ENCODE results near the gene ABLIM1. TPM values are rescaled to one million over a fixed set of nuclear protein-coding genes. Genes with fewer than 3 reads are reported as not detected.

The ABLIM1 gene
- total RNA-seq, 3 donors from 2014 or later (not counting 1 experiment from before 2014, with no cell fraction given), result 71.9 to 118 (median 73.5) TPM

DNA sequence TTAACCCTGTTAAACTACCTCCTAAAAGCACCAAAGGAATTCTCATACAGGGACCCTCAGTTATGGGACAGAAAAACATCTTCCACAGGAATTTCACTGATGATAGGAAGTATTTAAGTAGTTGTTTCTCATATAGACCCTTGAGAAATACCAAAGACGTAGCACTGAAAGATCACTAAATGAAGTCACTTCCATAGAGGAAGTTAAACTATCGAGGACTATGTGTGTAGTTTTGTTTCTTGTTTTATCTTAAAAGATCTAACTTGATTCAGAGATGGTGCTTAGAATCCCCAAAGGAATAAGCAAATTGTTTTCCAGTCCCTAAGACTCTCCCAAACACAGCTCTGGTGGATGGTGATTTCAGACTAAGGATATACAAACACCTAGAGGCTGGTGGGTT lies 159.0 kb downstream of the ABLIM1 start:
- no peak overlapping the region for H3K4me3 Mint-ChIP-seq
- H3K27ac ChIP-seq (ENCODE audit: low read length), result peak overlapping the region; percentile 91
- TF ChIP-seq CTCF (IDR thresholded peaks at IDR 0.05), result no peak
- no peak for DNase-seq
- WGBS (ENCODE audit: insufficient coverage), result 100% methylated on average over 1 of the region's 2 CpGs
- no peaks in the 10 kb centered on the region for H3K36me3 Mint-ChIP-seq
- intact Hi-C loops (cut with micrococcal nuclease), result loop anchor here (10.0 kb wide), 1 partner anchor 46 kb away; no protein-coding TSS in a partner anchor
- peak overlapping the region; percentile 68 to 82 for H3K27ac Mint-ChIP-seq
- no peaks in the 10 kb centered on the region for H3K9me3 Mint-ChIP-seq
- H3K9me3 ChIP-seq (ENCODE audit: control insufficient read depth, insufficient read depth, low read length), result no peaks in the 10 kb centered on the region
- no peaks in the 10 kb centered on the region for H3K27me3 Mint-ChIP-seq (ENCODE audit: low read depth in 2 of 2)
- no peaks in the 10 kb centered on the region for H3K36me3 ChIP-seq (ENCODE audit: control insufficient read depth, insufficient read depth, low read length)
- no peak for ATAC-seq
- peaks cover 46 to 63% of the 10 kb centered on the region in 2 donors for H3K4me1 Mint-ChIP-seq
- H3K4me1 ChIP-seq (ENCODE audit: control insufficient read depth, insufficient read depth, low read length), result peaks cover 22% of the 10 kb centered on the region
- no peaks in the 10 kb centered on the region for H3K27me3 ChIP-seq (ENCODE audit: control insufficient read depth, insufficient read depth, low read length)
- H3K4me3 ChIP-seq (ENCODE audit: low read length), result no peak overlapping the region

DNA sequence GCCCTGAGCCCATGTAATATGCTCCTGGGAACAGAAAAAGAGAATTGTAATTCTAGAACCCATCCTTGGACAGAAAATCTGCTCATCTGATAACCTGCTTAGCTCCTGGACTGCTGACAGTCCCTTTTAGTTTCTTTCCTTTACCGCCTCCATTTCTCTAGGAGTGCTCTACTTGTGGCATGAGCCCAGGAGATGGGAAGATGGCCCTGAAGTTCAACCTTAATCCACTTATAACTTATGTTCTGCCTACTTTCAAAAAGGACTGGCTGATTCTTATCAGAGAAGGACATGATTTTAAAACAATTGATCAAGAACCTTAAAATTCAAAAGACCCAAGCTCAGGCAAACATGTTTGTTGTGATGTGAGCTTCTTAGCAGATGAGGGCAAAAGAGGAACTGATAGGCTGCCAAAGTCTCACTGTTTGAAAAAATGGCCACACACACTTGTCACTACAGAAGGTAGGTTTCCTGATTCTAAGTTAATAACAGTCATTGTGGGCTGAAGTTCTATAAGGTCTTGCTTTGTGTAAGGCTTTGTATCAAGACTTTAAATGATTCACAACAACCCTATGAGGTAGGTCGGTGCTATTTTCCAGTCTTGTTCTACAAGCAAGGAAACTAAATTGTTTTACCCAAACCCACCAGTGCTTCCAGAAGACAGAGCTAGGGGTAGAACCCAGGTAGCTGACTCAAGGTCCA lies 159.5 kb downstream of the ABLIM1 start:
- Mint-ChIP-seq H3K9me3 (no peaks in the 10 kb centered on the region), H3K4me3 (no peak overlapping the region), H3K27ac (peak overlapping the region; percentile 68 to 82), H3K27me3 (ENCODE audit: low read depth in 2 of 2) (no peaks in the 10 kb centered on the region), H3K4me1 (peaks cover 46 to 64% of the 10 kb centered on the region in 2 donors), H3K36me3 (no peaks in the 10 kb centered on the region)
- DNase-seq (peak in 1 of 2 donors; percentile 44), ATAC-seq (peak; percentile 37 to 56 (median 51))
- intact Hi-C loops (cut with micrococcal nuclease), result loop anchor here (10.0 kb wide), 1 partner anchor 46 kb away; no protein-coding TSS in a partner anchor
- Histone ChIP-seq H3K9me3 (ENCODE audit: control insufficient read depth, insufficient read depth, low read length) (no peaks in the 10 kb centered on the region), H3K27ac (ENCODE audit: low read length) (peak overlapping the region; percentile 91), H3K4me1 (ENCODE audit: control insufficient read depth, insufficient read depth, low read length) (peaks cover 22% of the 10 kb centered on the region), H3K4me3 (ENCODE audit: low read length) (no peak overlapping the region), H3K36me3 (ENCODE audit: control insufficient read depth, insufficient read depth, low read length) (no peaks in the 10 kb centered on the region), H3K27me3 (ENCODE audit: control insufficient read depth, insufficient read depth, low read length) (no peaks in the 10 kb centered on the region)
- TF ChIP-seq CTCF (IDR thresholded peaks at IDR 0.05), result no peak
- WGBS (ENCODE audit: insufficient coverage), result 50% methylated on average over 2 of the region's 2 CpGs

GRCh38 chr10:114495303-114495702 lies 162.8 kb downstream of the ABLIM1 start:
- intact Hi-C loops (cut with micrococcal nuclease), result loop anchor here (10.0 kb wide), 1 partner anchor 49 kb away; no protein-coding TSS in a partner anchor
- Histone ChIP-seq H3K4me3 (ENCODE audit: low read length) (no peak overlapping the region), H3K27ac (ENCODE audit: low read length) (no peak overlapping the region), H3K36me3 (ENCODE audit: control insufficient read depth, insufficient read depth, low read length) (peaks cover 2% of the 10 kb centered on the region), H3K9me3 (ENCODE audit: control insufficient read depth, insufficient read depth, low read length) (no peaks in the 10 kb centered on the region), H3K27me3 (ENCODE audit: control insufficient read depth, insufficient read depth, low read length) (no peaks in the 10 kb centered on the region), H3K4me1 (ENCODE audit: control insufficient read depth, insufficient read depth, low read length) (peaks cover 25% of the 10 kb centered on the region)
- no peak for TF ChIP-seq CTCF (IDR thresholded peaks at IDR 0.05)
- Mint-ChIP-seq H3K4me1 (peaks cover 43 to 61% of the 10 kb centered on the region in 2 donors), H3K4me3 (no peak overlapping the region), H3K27ac (peak overlapping the region in 1 of 2 donors; percentile 37), H3K36me3 (no peaks in the 10 kb centered on the region), H3K27me3 (ENCODE audit: low read depth in 2 of 2) (no peaks in the 10 kb centered on the region), H3K9me3 (no peaks in the 10 kb centered on the region)
- ATAC-seq (peak; percentile 47 to 63 (median 62)), DNase-seq (peak in 1 of 2 donors; percentile 57)
- WGBS (ENCODE audit: insufficient coverage), result 85% methylated on average over 3 of the region's 3 CpGs

Measured in natural killer cell (primary cell).